Stimulated activated CD8-positive, alpha-beta memory T cell treated with anti-CD3 and anti-CD28 coated beads, Interleukin-4, amount 100 ng/mL, for 24 hours (primary cell): ENCODE data around the gene PTPN7.
"Not testable (repeated sequence)": the region's sequence is repeated elsewhere in the genome, so short reads cannot be mapped to it uniquely, and the experiment has no call there.

Experiments used
- DNase-seq: peaks from one replicate; pipeline ENCODE4 v3.0.0-alpha.2; 2020; ENCODE audit warnings: low read depth

The PTPN7 gene

GRCh38 chr1:202151045-202151444 is 9.4 kb downstream of the PTPN7 start:
- no peak for DNase-seq

DNA sequence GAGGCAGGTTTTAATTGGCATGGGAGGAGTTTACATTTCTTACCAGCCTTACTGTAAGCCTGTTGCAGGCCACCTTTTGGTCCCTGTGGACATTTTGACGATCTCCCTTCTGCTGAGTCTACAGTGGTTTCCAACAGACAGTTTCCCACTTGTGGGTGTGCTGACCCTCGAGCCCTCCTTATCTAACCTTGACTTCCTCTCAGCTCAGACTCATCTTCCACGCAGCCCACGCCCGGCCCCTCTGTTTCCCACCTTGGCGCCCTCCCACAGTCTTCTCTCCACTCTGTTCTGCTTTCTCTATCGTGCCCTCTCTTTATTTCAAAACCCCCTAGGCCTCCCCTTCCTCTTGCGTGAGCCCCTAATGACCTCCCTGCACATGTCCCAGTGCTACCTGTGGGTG is 9.8 kb downstream of the PTPN7 start:
- DNase-seq: no peak

DNA sequence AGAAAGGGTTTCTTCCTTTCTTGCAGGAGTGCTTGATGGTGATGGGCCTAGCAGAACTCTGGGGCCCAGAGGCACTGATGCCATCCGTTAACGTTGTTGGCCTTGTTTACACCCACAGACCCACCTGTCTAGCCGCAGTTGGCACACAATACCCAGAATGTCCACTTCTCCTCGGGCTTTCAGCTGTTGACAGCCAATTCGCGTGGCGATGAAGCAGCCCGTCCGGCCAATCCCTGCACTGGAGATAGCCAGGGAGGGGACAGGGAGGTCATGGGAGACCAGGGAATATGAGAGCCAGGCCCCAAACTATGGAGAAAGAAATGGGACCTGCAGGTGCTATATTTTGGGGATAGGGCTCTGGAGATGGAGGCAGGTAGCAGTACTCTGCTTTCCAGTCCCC is 10.2 kb downstream of the PTPN7 start:
- no peak for DNase-seq

- DNase-seq: no peak
These were observed 10.8 kb downstream of the PTPN7 start for GRCh38 chr1:202149566-202149965.

- no peak for DNase-seq
These were observed 12.0 kb downstream of the PTPN7 start for GRCh38 chr1:202148391-202148790.

GRCh38 chr1:202146993-202147392 is 13.4 kb downstream of the PTPN7 start:
- DNase-seq: no peak

DNA sequence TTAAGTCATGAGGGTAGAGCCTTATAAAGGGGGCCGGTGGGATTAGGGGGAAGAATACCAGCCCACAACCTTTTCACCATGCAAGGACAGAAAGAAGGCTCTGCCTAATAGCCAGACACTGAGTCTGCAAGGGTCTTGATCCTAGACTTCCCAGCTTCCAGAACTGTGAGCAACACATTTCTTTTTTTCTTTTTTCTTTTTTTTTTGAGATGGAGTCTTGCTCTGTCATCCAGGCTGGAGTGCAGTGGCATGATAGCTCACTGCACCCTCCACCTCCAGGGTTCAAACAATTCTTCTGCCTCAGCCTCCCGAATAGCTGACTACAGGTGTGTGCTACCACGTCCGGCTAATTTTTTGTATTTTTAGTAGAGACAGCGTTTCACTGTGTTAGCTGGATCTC is 14.1 kb downstream of the PTPN7 start:
- DNase-seq: no peak

DNA sequence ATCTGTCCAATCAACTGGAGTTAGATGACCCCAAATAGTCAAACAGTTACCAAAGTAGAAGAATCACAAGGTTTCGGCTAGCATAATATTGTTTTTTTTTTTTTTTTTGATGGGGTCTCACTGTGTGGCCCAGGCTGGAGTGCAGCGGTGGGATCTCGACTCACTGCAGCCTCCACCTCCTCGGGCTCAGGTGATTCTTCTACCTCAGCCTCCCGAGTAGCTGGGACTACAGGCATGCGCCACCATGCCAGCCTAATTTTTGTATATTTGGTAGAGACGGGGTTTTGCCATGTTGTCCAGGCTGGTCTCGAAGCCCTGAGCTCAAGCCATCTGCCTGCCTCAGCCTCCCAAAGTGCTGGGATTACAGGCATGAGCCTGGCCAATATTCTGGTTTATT is 14.7 kb downstream of the PTPN7 start:
- not testable (repeated sequence) for DNase-seq

- no peak for DNase-seq
These were observed 15.2 kb downstream of the PTPN7 start for GRCh38 chr1:202145068-202145743.

DNA sequence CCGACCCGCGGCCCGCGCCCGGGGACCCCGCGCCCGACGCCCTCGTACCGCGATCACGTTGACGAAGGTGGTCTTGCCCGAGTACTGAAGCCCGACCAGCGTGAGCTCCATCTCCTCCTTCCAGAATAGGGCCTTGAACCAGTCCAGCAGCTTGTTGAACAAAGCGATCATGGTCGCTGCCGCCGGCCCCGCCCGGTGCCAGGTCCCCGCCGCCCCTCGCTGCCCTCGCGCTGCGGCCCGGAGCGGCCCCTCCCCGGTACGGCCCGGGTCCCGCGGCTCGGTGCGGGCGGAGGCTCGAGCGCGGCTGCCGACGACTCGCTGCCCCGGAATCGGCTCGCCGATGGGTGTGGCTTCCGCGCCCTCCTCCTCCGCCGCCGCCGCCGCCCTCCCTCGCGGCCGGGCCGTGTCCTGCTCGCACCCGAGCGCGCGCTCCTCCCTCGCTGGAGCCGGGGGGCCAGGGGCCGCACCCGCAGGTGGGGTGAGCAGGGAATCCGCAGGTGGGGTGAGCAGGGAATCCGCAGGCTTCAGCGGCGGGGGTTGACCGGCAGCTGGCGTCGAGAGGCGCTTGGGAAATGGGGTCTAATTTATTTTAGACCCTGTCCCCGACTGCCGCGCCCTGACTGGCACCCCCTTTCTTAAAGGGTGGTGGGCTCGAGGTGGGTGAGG is 15.9 kb downstream of the PTPN7 start, which contains the start of gene ARL8A:
Gene ARL8A (minus strand): TSS at position 336 of the 666 bp plus-strand sequence. CDS start 165 bp downstream, at position 171.
- peak; percentile 53 for DNase-seq

DNA sequence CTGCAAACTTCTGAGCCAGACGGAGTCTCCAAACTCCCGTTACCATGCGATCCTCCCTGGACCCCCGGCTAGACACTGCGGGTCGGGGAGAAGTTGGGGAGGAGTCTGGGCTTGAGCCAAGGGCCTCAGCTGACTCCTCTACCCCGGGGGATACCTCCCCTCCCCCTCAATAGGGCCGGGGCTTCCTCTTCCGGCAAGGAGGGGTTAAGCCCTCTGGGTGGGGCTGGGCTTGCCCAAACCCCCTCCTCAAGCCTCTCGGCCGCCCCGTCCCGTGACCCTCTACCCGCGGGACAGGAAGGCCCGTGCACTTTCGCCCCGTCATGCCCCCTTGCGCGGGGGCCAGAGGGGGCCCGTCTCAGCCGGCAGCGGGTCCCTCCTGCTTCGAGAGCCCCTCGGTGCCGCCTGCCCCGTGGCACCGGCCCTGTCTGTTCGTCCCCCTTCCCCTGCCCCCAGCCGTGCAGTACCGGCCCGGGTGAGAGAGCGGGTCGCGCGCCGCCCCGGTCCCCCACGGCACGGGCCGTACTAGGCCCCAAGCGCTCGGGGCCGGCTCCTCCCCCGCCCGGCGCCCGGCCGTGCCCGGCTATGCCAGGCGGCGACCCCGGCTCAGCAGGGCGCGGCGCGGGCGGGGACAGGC is 16.5 kb downstream of the PTPN7 start:
- no peak for DNase-seq

DNA sequence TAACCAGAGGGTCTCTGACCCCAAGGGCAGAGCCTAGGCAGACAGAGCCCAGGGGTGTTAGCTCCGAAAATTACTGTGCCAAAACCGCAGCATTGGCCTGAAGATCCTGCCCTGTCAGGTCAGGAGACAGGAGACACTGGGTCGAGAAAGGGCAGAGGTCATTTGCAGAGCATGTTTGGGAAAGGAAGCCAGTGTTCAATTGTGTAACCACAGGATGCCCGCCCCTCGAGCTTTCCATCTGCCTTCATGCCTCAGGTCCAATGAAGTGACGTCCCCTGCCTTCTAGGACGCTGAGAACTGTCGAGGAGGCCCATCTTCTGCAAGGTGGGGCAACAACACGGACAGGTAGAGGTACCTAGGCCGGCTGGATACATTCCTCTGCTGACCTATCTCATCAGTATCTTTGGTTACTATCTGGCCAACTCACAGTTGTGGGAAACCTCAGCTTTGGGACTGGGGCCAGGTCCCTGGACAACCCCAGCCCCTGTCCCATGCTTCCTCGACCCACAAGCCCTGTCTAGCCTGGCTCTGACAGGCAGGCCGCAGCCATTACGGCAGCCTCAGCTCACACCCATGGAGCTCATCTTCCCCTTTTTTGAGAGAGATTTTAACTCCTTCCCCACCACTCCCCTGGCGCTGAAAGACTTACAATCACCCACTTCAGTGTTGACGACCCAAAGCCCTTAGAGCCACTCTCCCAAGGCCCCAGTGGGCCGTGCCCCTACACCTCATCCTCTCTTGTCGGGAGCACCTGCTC is 17.2 kb downstream of the PTPN7 start:
- no peak for DNase-seq

DNA sequence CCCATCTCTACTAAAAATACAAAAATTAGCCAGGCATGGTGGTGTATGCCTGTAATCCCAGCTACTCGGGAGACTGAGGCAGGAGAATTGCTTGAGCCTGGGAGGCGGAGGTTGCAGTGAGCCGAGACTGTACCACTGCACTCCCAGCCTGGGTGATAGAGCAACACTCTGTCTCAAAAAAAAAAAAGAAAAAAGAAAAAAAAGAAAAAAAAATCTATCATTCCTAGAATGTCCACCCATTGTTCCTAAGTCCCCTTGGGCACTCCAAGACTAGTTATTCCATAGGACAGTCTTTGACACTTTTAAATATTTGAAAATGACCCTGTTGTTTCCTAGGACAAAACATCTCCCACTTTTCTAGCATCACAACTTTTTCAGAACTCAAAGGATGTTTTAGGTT is 18.9 kb downstream of the PTPN7 start:
- not testable (repeated sequence) for DNase-seq

GRCh38 chr1:202140833-202141232 is 19.6 kb downstream of the PTPN7 start:
- no peak for DNase-seq

- no peak for DNase-seq
These were observed 25.1 kb downstream of the PTPN7 start for GRCh38 chr1:202135221-202135721.

- DNase-seq: no peak
These were observed 25.7 kb downstream of the PTPN7 start for GRCh38 chr1:202134645-202135172.

- DNase-seq: no peak
These were observed 26.4 kb downstream of the PTPN7 start for GRCh38 chr1:202133989-202134388.

GRCh38 chr1:202133496-202133895 is 26.9 kb downstream of the PTPN7 start:
- DNase-seq: no peak

- no peak for DNase-seq
These were observed 27.4 kb downstream of the PTPN7 start for GRCh38 chr1:202133001-202133400.

GRCh38 chr1:202131956-202132821 is 28.2 kb downstream of the PTPN7 start:
- DNase-seq: no peak
